Activated CD4-positive, alpha-beta T cell treated with anti-CD3 and anti-CD28 coated beads, Interleukin-2, amount 50 U/mL, for 4 hours (primary cell): ENCODE data around the gene TNP2.
"Not testable (repeated sequence)": the region's sequence is repeated elsewhere in the genome, so short reads cannot be mapped to it uniquely, and the experiment has no call there.

Experiments
- DNase-seq, 2 experiments: peaks; one replicate each; pipeline ENCODE4 v3.0.0-alpha.2; 2020

TNP2 gene

GRCh38 chr16:11299865-11300559, 30.9 kb upstream of the TNP2 start:
- no peak for DNase-seq

DNA sequence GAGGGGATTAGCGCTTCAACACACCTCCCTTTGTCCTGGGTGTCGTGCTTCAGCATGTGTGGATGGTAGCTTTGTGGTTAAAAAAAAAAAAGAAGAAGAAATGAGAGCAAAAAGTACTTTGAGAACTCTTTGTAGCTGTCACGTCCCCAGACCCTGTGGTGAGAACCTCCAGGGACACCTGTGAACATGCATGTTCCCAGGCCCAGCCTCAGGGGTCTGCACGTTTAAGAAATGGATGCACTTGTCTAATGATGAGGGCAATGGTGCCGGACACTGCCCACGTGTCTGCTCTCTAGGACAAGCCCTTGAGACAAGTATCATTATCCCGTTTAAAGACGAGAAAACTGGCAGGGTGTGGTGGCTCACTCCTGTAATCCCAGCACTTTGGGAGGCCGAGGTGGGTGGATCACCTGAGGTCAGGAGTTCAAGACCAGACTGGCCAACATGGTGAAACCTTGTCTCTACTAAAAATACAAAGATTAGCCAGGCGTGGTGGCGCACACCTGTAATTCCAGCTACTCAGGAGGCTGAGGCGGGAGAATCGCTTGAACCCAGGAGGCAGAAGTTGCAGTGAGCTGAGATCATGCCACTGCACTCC, 29.9 kb upstream of the TNP2 start:
- not testable (repeated sequence) for DNase-seq

GRCh38 chr16:11298143-11298900, 29.2 kb upstream of the TNP2 start:
- no peak for DNase-seq

DNA sequence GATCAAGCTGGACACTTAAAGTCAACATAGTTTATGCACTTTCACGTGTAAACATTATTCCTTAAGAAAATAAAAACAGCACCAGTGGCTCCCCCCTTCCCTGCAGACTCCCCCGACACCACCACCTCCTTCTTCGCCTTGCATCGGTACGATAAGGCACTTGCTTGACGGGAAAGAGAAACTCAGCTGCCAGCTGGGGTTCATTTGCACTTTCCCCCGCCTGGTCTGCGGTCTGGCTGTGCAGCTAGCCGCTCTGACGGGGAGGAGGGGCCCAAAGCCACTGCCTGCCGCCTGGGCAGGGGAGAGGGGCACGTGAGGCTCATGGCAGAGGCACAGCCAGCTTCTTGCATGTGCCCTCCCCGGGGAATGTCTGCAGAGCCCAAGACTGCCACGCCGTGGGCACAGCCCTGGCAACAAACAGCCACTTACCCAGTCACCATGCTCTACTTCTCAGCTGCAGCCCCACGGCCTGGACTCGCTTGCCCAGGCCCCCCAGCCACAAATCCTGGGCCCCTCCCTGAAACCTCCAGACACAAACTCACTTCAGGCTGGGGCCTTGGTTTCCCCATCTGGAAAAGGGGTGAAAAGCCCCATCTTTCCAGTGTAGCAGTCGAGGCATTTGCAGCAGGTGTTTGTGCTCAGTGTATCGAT, 28.5 kb upstream of the TNP2 start:
- peak; percentile 56 to 59 for DNase-seq

DNA sequence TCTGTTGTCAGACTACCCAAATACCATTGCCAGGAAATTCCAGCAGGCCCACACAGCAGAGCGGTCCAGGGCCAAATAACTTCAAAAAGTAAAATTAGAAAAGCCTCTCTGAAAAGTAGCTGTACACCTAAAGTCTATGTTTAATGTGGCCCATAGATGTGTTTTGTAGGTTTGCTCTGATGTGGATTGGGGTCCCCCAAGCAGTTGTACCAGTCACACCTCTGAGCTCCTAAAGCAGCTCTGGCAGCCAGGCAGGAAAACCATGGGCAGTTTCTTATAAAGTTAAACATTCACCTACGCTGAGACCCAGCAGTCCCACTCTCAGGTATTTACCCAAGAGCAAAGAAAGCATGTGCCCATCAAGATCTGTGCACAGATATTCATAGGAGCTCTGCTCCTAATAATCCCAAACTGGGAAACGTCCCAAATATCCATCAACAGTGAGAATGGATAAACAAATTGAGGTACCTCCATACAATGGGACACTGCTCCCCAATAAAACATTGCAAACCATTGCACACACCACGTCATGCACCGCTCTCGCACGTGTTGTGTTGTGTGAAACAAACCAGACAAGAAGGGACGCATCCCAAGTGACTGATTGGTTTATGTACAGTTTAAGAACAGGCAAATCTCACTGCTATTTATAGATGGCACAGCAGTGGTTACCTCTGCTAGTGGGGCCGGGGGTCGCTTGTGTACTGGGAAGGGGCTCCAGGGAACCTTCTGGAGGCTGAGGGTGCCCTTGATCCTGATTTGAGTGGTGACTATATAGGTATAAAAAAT, 27.8 kb upstream of the TNP2 start:
- DNase-seq: no peak

- no peak for DNase-seq
These were observed 27.2 kb upstream of the TNP2 start for GRCh38 chr16:11296351-11296705.

DNA sequence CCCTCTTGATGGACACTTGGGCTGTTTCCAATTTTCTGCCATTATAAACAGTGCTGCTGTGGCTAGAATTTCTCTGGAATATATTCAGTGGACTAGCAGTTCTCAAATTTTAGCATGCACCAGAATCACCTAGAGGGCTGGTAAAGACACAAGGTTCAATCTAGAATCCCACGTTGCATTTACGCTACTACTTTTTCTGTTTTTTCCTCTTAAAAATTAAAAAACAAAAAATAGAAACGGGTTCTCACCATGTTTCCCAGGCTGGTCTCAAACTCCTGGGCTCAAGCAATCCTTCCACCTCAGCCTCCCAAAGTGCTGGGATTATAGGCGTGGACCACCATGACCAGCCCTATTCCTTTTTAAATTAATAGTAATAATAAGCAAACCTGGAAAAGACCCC, 26.5 kb upstream of the TNP2 start:
- no peak for DNase-seq

DNA sequence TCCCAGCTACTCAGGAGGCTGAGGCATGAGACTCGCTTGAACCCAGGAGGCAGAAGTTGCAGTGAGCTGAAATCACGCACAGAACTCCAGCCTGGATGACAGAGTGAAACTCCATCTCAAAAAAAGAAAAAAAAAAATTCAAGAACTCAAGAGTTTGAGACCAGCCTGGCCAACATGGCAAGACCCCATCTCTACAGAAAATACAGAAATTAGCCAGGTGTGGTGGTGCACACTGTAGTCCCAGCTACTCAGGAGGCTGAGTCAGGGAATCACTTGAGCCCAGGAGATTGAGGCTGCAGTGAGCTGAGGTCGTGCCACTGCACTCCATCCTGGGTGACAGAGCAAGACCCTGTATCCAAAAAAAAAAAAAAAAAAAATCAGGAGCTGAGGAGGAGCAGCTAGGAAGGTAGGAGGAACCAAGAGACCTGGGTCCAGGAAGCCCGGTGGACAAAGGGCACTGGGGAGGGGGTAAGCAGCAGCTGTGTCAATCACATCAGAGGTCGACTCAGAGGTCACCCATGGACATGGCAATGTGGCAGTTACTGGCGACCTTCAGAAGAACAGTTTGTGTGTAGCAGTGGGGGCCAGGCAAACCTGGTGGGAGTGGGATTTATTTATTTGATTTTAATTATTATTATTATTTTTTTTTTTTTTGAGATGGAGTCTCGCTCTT, 23.1 kb upstream of the TNP2 start:
- DNase-seq: no peak

GRCh38 chr16:11291091-11291703, 22.1 kb upstream of the TNP2 start:
- no peak for DNase-seq

- no peak for DNase-seq
These were observed 21.2 kb upstream of the TNP2 start for GRCh38 chr16:11290102-11290893.

DNA sequence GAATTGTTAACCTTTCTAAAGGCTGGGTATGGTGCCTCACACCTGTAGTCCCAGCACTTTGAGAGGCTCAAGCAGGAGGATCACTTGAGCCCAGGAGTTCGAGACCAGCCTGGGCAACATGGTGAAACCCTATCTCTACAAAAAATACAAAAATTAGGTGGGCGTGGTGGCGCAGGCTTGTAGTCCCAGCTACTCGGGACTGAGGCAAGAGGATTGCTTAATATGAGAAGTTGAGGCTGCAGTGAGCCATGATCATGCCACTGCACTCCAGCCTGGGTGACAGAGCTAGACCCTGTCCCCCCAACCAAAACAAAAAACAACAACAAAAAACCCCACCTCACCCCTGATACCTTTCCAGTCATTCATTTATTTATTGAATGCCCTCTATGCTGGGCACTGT, 20.6 kb upstream of the TNP2 start:
- DNase-seq: not testable (repeated sequence)

DNA sequence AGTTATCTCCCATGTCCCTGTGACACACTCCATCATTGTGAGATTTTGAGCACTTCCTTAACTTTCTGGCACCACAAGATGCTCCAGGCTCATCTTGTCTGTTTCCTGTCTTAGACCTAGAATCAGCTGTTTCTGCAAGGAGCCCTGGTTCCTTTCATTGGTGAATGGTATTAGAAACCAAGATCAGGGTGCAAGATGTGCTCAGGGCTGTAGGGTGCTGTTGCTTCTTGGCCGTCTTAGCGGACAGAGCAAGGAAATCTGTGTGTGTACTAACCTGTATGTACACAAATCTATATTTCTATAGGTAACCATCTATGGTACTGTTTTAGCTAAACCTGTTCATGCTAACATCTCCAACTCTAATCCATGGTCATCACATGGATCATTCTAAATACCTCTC, 20.1 kb upstream of the TNP2 start:
- DNase-seq: no peak

- DNase-seq: no peak
These were observed 16.7 kb upstream of the TNP2 start for GRCh38 chr16:11285842-11286241.

DNA sequence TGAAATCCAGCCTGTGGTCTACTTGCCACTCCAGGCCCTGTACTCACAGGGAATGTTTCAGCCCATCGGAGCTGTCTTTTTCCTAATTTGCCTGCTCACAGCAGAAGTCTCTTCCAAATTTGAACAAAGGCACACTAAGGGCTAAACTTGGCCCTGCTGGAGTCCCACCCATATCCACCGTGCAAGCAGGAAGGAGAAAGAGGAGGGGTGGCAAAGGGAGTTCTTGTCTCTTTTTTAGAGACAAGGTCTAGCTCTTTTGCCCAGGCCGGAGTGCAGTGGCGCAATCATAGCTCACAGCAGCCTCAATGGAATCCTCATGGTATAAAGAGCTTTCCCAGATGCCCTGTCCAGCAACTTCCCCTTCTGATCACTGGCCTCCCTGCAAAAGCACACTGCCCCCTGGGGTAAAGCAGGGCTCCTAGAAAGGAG, 14.7 kb upstream of the TNP2 start:
- DNase-seq: no peak

DNA sequence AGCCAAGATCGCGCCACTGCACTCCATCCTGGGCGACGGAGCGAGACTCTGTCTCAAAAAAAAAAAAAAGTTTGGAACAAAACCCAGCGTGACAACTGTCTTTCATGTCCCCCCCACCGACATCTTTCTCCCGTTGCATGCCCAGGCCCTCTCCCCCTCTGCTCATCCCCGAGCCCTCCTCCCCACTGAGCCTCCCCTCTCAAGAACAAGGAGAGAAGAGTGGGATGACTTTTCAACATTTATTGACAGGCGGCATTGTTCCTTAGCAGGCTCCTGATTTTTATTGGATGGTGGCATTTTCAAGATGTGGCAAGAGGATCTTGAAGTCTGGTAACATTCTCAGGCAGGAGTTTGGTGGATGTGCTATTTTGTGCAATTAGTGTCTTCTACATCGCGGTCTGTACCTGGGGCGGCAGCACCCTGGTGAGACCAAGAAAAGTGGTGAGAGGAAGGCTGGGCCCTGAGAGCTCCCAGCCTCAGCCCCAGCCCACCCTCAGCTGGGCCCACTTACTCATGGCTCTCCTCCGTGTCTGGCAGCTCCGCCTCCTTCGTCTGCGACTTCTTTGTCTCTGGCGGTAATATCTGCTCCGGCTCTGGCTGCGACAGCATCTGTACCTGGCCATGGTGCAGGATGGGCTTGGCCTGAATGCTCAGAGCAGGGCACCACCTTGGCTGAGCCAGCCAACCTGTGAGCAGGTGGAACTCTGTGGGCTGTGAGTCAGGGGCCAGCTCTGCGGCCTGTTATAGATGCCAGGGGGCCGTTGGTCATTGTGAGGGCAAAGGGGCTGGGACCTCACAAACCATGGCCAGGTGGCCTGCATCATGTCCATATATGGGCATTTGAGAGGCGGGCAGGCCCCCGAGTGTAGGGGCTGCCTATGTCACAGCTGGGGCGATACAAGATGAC, 11.7 kb upstream of the TNP2 start, which contains the start of gene PRM1:
Gene PRM1 (minus strand): TSS at position 715 of the 907 bp plus-strand sequence. CDS start 92 bp downstream, at position 623.
- DNase-seq: no peak

DNA sequence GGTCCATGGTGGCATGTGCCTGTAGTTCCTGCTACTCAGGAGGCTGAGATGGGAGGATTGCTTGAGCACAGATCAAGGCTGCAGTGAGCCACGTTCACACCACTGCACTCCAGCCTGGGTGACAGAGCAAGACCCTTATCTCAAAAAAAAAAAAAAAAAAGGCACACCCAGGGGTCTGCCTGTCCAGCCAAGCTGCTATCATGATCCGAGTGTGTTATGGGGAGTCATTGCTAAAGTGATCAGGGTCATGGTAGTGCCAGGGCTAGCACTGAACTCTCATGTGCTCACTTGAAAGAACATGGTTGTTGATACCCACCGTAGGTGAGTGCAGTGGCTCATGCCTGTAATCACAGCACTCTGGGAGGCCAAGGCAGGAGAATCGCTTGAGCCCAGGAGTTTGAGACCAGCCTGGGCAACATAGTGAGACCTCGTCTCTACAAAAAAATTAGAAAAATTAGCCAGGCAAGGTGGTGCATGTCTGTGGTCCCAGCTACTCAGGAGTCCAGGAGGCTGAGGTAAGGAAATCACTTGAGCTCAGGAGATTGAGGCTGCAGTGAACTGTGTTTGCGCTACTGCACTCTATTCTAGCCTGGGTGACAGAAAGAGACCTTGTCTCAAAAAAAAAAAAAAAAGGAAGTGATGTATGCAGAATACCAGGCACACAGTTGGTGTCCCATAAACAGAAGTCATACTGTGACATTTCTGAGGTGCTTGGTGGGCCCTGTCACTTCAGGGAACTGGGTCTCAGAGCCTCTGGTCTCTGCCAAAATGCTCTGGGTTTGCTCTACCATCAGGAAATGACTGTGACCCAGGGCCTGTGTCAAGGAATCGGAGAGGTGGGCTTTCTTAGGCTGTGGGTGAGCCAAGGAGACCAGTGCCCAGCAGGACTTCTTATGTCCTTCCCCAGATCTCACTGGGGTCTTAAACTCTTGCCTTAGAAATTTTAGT, 9.8 kb upstream of the TNP2 start:
- DNase-seq: no peak

DNA sequence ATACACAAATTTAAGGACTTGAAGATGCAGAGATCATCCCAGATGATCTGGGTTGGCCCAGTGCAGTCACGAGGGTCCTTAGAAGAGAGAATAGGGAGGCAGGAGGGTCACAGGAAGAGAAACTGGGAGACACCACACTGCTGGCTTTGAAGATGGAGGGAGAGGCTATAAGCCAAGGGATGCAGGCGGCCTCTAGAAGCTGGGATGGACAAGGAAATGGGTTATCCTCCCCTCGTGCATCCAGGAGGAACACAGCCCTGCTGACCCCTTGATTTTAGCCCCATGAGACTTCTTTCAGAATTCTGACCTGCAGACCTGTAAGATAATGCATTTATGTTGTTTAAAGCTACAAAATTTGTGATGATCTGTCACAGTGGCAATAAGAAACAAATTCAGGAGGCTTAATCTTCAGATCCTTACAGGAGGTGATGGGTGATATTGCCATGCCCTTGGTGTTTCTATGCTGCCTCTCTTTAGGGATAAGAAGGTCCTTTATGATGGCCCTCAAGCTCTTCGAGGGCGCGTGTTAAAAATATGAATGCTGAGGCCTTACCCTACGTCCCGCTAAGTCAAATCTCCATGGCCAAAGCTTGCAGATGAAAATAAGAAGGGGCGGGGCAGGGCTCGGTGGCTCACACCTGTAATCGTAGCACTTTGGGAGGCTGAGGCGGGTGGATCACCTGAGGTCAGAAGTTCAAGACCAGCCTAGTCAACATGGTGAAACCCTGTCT, 8.6 kb upstream of the TNP2 start:
- no peak for DNase-seq
